HepG2 (cell line): ENCODE data around the gene PNKD. TPM values are rescaled to one million over a fixed set of nuclear protein-coding genes. Genes with fewer than 3 reads are reported as not detected.

ENCODE experiments used
- ATAC-seq: fragments of 200-7000 bp; cut with Tn5 transposase; 3 replicates; pipeline ENCODE4 v1.9.1; 2020; ENCODE audit warnings: mild to moderate bottlenecking, moderate library complexity
- BruUV-seq: library from RNA; stranded (reverse); fragments of 400-500 nt; replicated peaks from 2 replicates; lab custom pipeline; 2021; lab: Mats Ljungman, UMichigan
- CTCF ChIA-PET: fragments of 300-600 bp; formaldehyde crosslinking; extraction: SDS; loops from one replicate; lab custom pipeline; 2021; ENCODE audit warnings: low total read pairs, inconsistent platforms, low intra/inter-chr PET ratio; lab: Yijun Ruan, JAX
- POLR2A ChIA-PET: fragments of 350-600 bp; sonication (Branson Sonifier 250); formaldehyde crosslinking; loops from one replicate; lab custom pipeline; 2020; ENCODE audit warnings: antibody characterized with exemption, inconsistent platforms; lab: Yijun Ruan, JAX
- DNase-seq: peaks from one replicate; pipeline ENCODE4 v3.0.0-alpha.2; 2015; ENCODE audit warnings: low spot score
- FAIRE-seq: peaks from 3 replicates; lab custom pipeline; 2011; peaks lifted over from hg19 to GRCh38; lab: Jason Lieb, UNC
- H2AFZ ChIP-seq: one replicate; pipeline ENCODE4 v1.6.1; 2011; ENCODE audit warnings: low read length, inconsistent platforms
- H3K27ac ChIP-seq: fragments of 300-600 bp; 3 replicates; pipeline ENCODE4 v1.8.0; 2011; ENCODE audit warnings: mixed run types, mild to moderate bottlenecking, mixed read lengths, low read length, inconsistent platforms; ENCODE audit not compliant: insufficient read depth; ENCODE audit errors: extremely low read length
- H3K27me3 ChIP-seq, 2 experiments: fragments of 200-600 bp in 1 of 2; 2 replicates in 1 of 2; 3 replicates in 1 of 2; pipeline versions ENCODE4 v1.6.0 to v1.8.0; 2011; ENCODE audit warnings: low read length in 2 of 2, mild to moderate bottlenecking in 2 of 2, moderate library complexity in 2 of 2, inconsistent platforms in 1 of 2; ENCODE audit not compliant: insufficient read depth in 2 of 2, control insufficient read depth in 1 of 2
- H3K36me3 ChIP-seq, 2 experiments: fragments of 200-600 bp in 1 of 2; replicated peaks in 1 of 2; 2 replicates in 1 of 2; 3 replicates in 1 of 2; pipeline versions ENCODE4 v1.5.1 to v1.8.0; 2011; ENCODE audit warnings: low read length in 2 of 2, inconsistent platforms in 1 of 2; ENCODE audit not compliant: insufficient read depth in 2 of 2, control insufficient read depth in 1 of 2
- H3K4me1 ChIP-seq: 2 replicates; pipeline ENCODE4 v1.5.1; 2012; ENCODE audit warnings: low read length, inconsistent platforms; ENCODE audit not compliant: insufficient read depth
- H3K4me2 ChIP-seq: 2 replicates; pipeline ENCODE4 v1.6.0; 2011; ENCODE audit warnings: low read depth, low read length, inconsistent platforms
- H3K4me3 ChIP-seq, 3 experiments: fragments of 200-600 bp in 1 of 3; sonication (generic), shearing (Covaris generic) in 1 of 3; replicated peaks in 1 of 3; 2 replicates each; pipeline ENCODE4 v1.5.1; 2011 to 2016; ENCODE audit warnings: low read length in 3 of 3, inconsistent platforms in 2 of 3, low read depth in 2 of 3, mild to moderate bottlenecking in 2 of 3, control low read depth in 1 of 3, mixed read lengths in 1 of 3; ENCODE audit not compliant: insufficient read depth in 1 of 3
- H3K79me2 ChIP-seq: one replicate; pipeline ENCODE4 v1.6.1; 2011; ENCODE audit warnings: low read length, inconsistent platforms; ENCODE audit not compliant: insufficient read depth
- H3K9ac ChIP-seq: 2 replicates; pipeline ENCODE4 v1.6.0; 2011; ENCODE audit warnings: mild to moderate bottlenecking, low read depth, low read length, inconsistent platforms; ENCODE audit not compliant: insufficient read depth
- H3K9me3 ChIP-seq: 2 replicates; pipeline ENCODE4 v1.5.1; 2012; ENCODE audit warnings: mild to moderate bottlenecking, low read length
- H4K20me1 ChIP-seq: 2 replicates; pipeline ENCODE4 v1.6.0; 2011; ENCODE audit warnings: inconsistent platforms, mild to moderate bottlenecking, low read length, moderate library complexity; ENCODE audit not compliant: insufficient read depth
- ARID2 ChIP-seq: sonication (generic); formaldehyde crosslinking; IDR thresholded peaks from 2 replicates; pipeline ENCODE4 v1.8.1; 2022; ENCODE audit warnings: mild to moderate bottlenecking, missing genetic modification reagents, borderline replicate concordance
- ATF7-NPFF ChIP-seq: sonication (generic); formaldehyde crosslinking; IDR thresholded peaks from 2 replicates; pipeline ENCODE4 v1.8.1; 2023; ENCODE audit warnings: mild to moderate bottlenecking, low read depth, missing genetic modification reagents, moderate library complexity
- EED ChIP-seq: sonication (generic); formaldehyde crosslinking; IDR thresholded peaks from 2 replicates; pipeline ENCODE4 v1.5.0; 2020; ENCODE audit warnings: mild to moderate bottlenecking, missing genetic modification reagents
- ELF4 ChIP-seq: sonication (generic); formaldehyde crosslinking; IDR thresholded peaks from 2 replicates; pipeline ENCODE4 v1.5.0; 2020; ENCODE audit warnings: missing genetic modification reagents, mild to moderate bottlenecking, moderate library complexity, borderline replicate concordance
- LCORL ChIP-seq, 2 experiments: fragments of 450-650 bp in 1 of 2; sonication (generic) in 1 of 2; formaldehyde crosslinking in 1 of 2; IDR thresholded peaks; 2 replicates each; pipeline versions ENCODE4 v1.5.0 to v1.6.1; 2017 to 2020; ENCODE audit warnings: antibody characterized with exemption in 1 of 2, missing genetic modification reagents in 1 of 2
- PATZ1 ChIP-seq: sonication (generic); formaldehyde crosslinking; IDR thresholded peaks from 2 replicates; pipeline ENCODE4 v1.4.0; 2020; ENCODE audit warnings: missing genetic modification reagents
- REXO4 ChIP-seq: sonication (generic); formaldehyde crosslinking; IDR thresholded peaks from 2 replicates; pipeline ENCODE4 v1.8.0; 2022; ENCODE audit warnings: missing genetic modification reagents, mild to moderate bottlenecking, borderline replicate concordance
- TEAD2 ChIP-seq: sonication (generic); formaldehyde crosslinking; IDR thresholded peaks from 2 replicates; pipeline ENCODE4 v1.9.0; 2021; ENCODE audit warnings: missing genetic modification reagents
- ZNF124 ChIP-seq: sonication (generic); formaldehyde crosslinking; IDR thresholded peaks from 2 replicates; pipeline ENCODE4 v1.4.0; 2020; ENCODE audit warnings: missing genetic modification reagents
- ZNF446 ChIP-seq: sonication (generic); formaldehyde crosslinking; IDR thresholded peaks from 2 replicates; pipeline ENCODE4 v1.5.0; 2020; ENCODE audit warnings: mild to moderate bottlenecking, missing genetic modification reagents
- ZNF724P ChIP-seq: sonication (generic); formaldehyde crosslinking; IDR thresholded peaks from 2 replicates; pipeline ENCODE4 v1.8.0; 2022; ENCODE audit warnings: missing genetic modification reagents, borderline replicate concordance
- ZNF772 ChIP-seq: sonication (generic); formaldehyde crosslinking; IDR thresholded peaks from 2 replicates; pipeline ENCODE4 v1.5.0; 2020; ENCODE audit warnings: mild to moderate bottlenecking, missing genetic modification reagents
- ZNF788 ChIP-seq: sonication (generic); formaldehyde crosslinking; IDR thresholded peaks from 2 replicates; pipeline ENCODE4 v1.5.0; 2020; ENCODE audit warnings: mild to moderate bottlenecking, missing genetic modification reagents, borderline replicate concordance
- ZSCAN22 ChIP-seq: sonication (generic); formaldehyde crosslinking; IDR thresholded peaks from 2 replicates; pipeline ENCODE4 v1.4.0; 2020; ENCODE audit warnings: mild to moderate bottlenecking, missing genetic modification reagents
- ZXDC ChIP-seq: sonication (generic); formaldehyde crosslinking; IDR thresholded peaks from 2 replicates; pipeline ENCODE4 v1.5.0; 2020; ENCODE audit warnings: mild to moderate bottlenecking, missing genetic modification reagents
- WGBS: methylation state at CpG from one replicate; pipeline ENCODE4 v1.1.6; 2017; ENCODE audit warnings: low lambda C conversion rate; 5-methylcytosine and 5-hydroxymethylcytosine counted together
- in situ Hi-C: cut with HindIII; loops from 2 replicates; pipeline ENCODE4 v1.10.0; 2017; ENCODE audit warnings: low pct_unique_long_range_greater_than_20kb; ENCODE audit not compliant: extremely low pct_ligation_motif_present
- intact Hi-C: fragments of 100-400 bp; cut with micrococcal nuclease; formaldehyde crosslinking; loops from one replicate; pipeline ENCODE4 v1.10.0; 2022; ENCODE audit not compliant: unreplicated experiment
- polyA plus RNA-seq, 8 experiments: library from polyadenylated mRNA; depleted of rRNA in 3 of 8; stranded (reverse) in 7 of 8; unstranded in 1 of 8; fragments of >200 nt; fragmentation: Illumina TruSeq in 4 of 8; extraction: Trizol in 4 of 8; gene quantifications; 2 replicates each; pipeline versions ENCODE4 v1.2.1 to v1.2.3, GENCODE V29; 2011 to 2016; ENCODE audit warnings: low read depth in 4 of 8, missing spikeins in 1 of 8, mixed read lengths in 1 of 8; ENCODE audit not compliant: insufficient read depth in 1 of 8
- total RNA-seq, 5 experiments: library from RNA; depleted of rRNA; stranded (reverse); fragments of >200 nt; fragmentation: Illumina TruSeq; extraction: Trizol; gene quantifications; 2 replicates each; pipeline ENCODE4 v1.2.3, GENCODE V29; 2016; ENCODE audit warnings: low read depth in 1 of 5

Gene PNKD
- total and polyA plus RNA-seq, 2 of the 13 experiments (the other 11 are each of a cell fraction or from before 2014, with no cell fraction given): 55.9 to 80.4 TPM

GRCh38 chr2:218291318-218292047 is 21.2 kb downstream of the PNKD start:
- 7% methylated on average over 11 of the region's 12 CpGs for WGBS
- Histone ChIP-seq H3K4me3 (peak overlapping the region; percentile 83 to 99 (median 95)), H3K27ac (peak overlapping the region; percentile 88), H3K36me3 (no peaks in the 10 kb centered on the region), H3K9ac (peak overlapping the region; percentile 95), H3K79me2 (peaks cover 53% of the 10 kb centered on the region), H3K27me3 (no peaks in the 10 kb centered on the region; a peak in 1 of 5 replicates), H3K9me3 (no peaks in the 10 kb centered on the region), H3K4me2 (peak overlapping the region; percentile 93), H2AFZ (no peak overlapping the region), H3K4me1 (peaks cover 88% of the 10 kb centered on the region), H4K20me1 (peaks cover 21% of the 10 kb centered on the region)
- intact Hi-C loops: loop anchor here (2.0 to 10.0 kb wide), 5 partner anchors 31 to 273 kb away; partner anchors contain the start of genes CATIP, CNOT9 and USP37
- POLR2A ChIA-PET: interaction anchor here (1.0 to 8.5 kb wide), 11 partner anchors 8 to 153 kb away, joined by 3 to 110 read pairs (median 19); partner anchors contain the start of genes AAMP, CATIP, CTDSP1 and PNKD
- DNase-seq: no peak
- BruUV-seq: no TSS peak
- no peak for FAIRE-seq
- CTCF ChIA-PET: interaction anchor here (1.2 to 2.2 kb wide), 5 partner anchors 10 to 105 kb away, joined by 3 to 12 read pairs (median 6); partner anchors contain the start of gene CATIP
- in situ Hi-C loops: loop anchor here (5.0 kb wide), 1 partner anchor 106 kb away; the partner anchor contains the start of gene CTDSP1
- ATAC-seq: peak; percentile 0; the same call in 2 of the 3 replicates
- TF ChIP-seq LCORL (IDR thresholded peaks at IDR 0.05): no peak
- TF ChIP-seq LCORL (CRISPR knock-in tag; IDR thresholded peaks at IDR 0.05): no peak; the same call in 1 of the 2 replicates
- 0 out of 2 replicates have a peak, but pooled peaks have one; percentile 13 for TF ChIP-seq ARID2 (CRISPR knock-in tag)
- TF ChIP-seq ZNF724P: peak; percentile 24; the same call in 1 of the 2 replicates
- TF ChIP-seq ELF4 (CRISPR knock-in tag): peak; percentile 20; the same call in 1 of the 2 replicates
- TF ChIP-seq ZNF788: 0 out of 2 replicates have a peak, but pooled peaks have one; percentile 59
- TF ChIP-seq ZNF772 (CRISPR knock-in tag): 0 out of 2 replicates have a peak, but pooled peaks have one; percentile 15
- TF ChIP-seq REXO4 (CRISPR knock-in tag): no peak
- TF ChIP-seq ZXDC: 0 out of 2 replicates have a peak, but pooled peaks have one; percentile 23
- TF ChIP-seq ZNF446 (CRISPR knock-in tag): no peak
- peak; percentile 19; the same call in 1 of the 2 replicates for TF ChIP-seq PATZ1 (CRISPR knock-in tag)
- TF ChIP-seq ZNF124 (CRISPR knock-in tag): no peak
- TF ChIP-seq EED (CRISPR knock-in tag): peak; percentile 60; the same call in 1 of the 2 replicates
- 0 out of 2 replicates have a peak, but pooled peaks have one; percentile 9 for TF ChIP-seq ATF7-NPFF
- TF ChIP-seq TEAD2 (CRISPR knock-in tag): no peak
- TF ChIP-seq ZSCAN22: 0 out of 2 replicates have a peak, but pooled peaks have one; percentile 14
